ENCODE data around the gene CD2BP2. TPM values are rescaled to one million over a fixed set of nuclear protein-coding genes. Genes with fewer than 3 reads are reported as not detected.

CD2BP2 gene
- total RNA-seq, 1 donor from 2014 or later, result 85.2 TPM

- Mint-ChIP-seq H3K27me3 (ENCODE audit: low read depth) (no peaks in the 10 kb centered on the region), H3K4me3 (peak overlapping the region; percentile 89), H3K4me1 (peaks cover 48% of the 10 kb centered on the region), H3K36me3 (ENCODE audit: low read depth) (no peaks in the 10 kb centered on the region), H3K27ac (ENCODE audit: unreplicated experiment) (peak overlapping the region; percentile 89), H3K9me3 (no peaks in the 10 kb centered on the region)
- TF ChIP-seq CTCF (conservative IDR thresholded peaks at IDR 0.05), result peak; percentile 8
- DNase-seq (ENCODE audit: low read depth, low spot score), result no peak
Observed at GRCh38 chr16:30371248-30371816, 16.2 kb upstream of the CD2BP2 start.

GRCh38 chr16:30370456-30371247, 15.5 kb upstream of the CD2BP2 start, which contains the start of gene TBC1D10B:
Gene TBC1D10B, minus strand, starts transcription at chr16:30370494. Its CDS starts 311 bp downstream, at chr16:30370183.
- no peaks in the 10 kb centered on the region for H3K36me3 Mint-ChIP-seq (ENCODE audit: low read depth)
- peak within 1 kb of the TSS; percentile 93 for H3K4me3 Mint-ChIP-seq
- H3K4me1 Mint-ChIP-seq, result peaks cover 50% of the 10 kb centered on the region
- H3K27ac Mint-ChIP-seq (ENCODE audit: unreplicated experiment), result peak within 1 kb of the TSS; percentile 89
- H3K27me3 Mint-ChIP-seq (ENCODE audit: low read depth), result no peaks in the 10 kb centered on the region
- H3K9me3 Mint-ChIP-seq, result no peaks in the 10 kb centered on the region
- peak; percentile 46 for TF ChIP-seq CTCF (conservative IDR thresholded peaks at IDR 0.05)
- DNase-seq (ENCODE audit: low read depth, low spot score), result peak; percentile 97

GRCh38 chr16:30369938-30370455, 14.9 kb upstream of the CD2BP2 start:
- no peaks in the 10 kb centered on the region for H3K36me3 Mint-ChIP-seq (ENCODE audit: low read depth)
- H3K4me1 Mint-ChIP-seq, result peaks cover 55% of the 10 kb centered on the region
- no peak for DNase-seq (ENCODE audit: low read depth, low spot score)
- TF ChIP-seq CTCF (conservative IDR thresholded peaks at IDR 0.05), result peak; percentile 38
- H3K4me3 Mint-ChIP-seq, result peak overlapping the region; percentile 89
- no peaks in the 10 kb centered on the region for H3K9me3 Mint-ChIP-seq
- no peaks in the 10 kb centered on the region for H3K27me3 Mint-ChIP-seq (ENCODE audit: low read depth)
- H3K27ac Mint-ChIP-seq (ENCODE audit: unreplicated experiment), result no peak overlapping the region

- Mint-ChIP-seq H3K4me3 (peak overlapping the region; percentile 93), H3K27me3 (ENCODE audit: low read depth) (no peaks in the 10 kb centered on the region), H3K27ac (ENCODE audit: unreplicated experiment) (no peak overlapping the region), H3K9me3 (no peaks in the 10 kb centered on the region), H3K36me3 (ENCODE audit: low read depth) (no peaks in the 10 kb centered on the region), H3K4me1 (peaks cover 55% of the 10 kb centered on the region)
- TF ChIP-seq CTCF (conservative IDR thresholded peaks at IDR 0.05), result no peak
- DNase-seq (ENCODE audit: low read depth, low spot score), result peak; percentile 26
Observed at GRCh38 chr16:30369091-30369937, 14.2 kb upstream of the CD2BP2 start.

GRCh38 chr16:30368792-30369090, 13.6 kb upstream of the CD2BP2 start:
- H3K36me3 Mint-ChIP-seq (ENCODE audit: low read depth), result no peaks in the 10 kb centered on the region
- H3K27ac Mint-ChIP-seq (ENCODE audit: unreplicated experiment), result no peak overlapping the region
- H3K4me1 Mint-ChIP-seq, result peaks cover 55% of the 10 kb centered on the region
- peak overlapping the region; percentile 93 for H3K4me3 Mint-ChIP-seq
- no peak for TF ChIP-seq CTCF (conservative IDR thresholded peaks at IDR 0.05)
- H3K9me3 Mint-ChIP-seq, result no peaks in the 10 kb centered on the region
- H3K27me3 Mint-ChIP-seq (ENCODE audit: low read depth), result no peaks in the 10 kb centered on the region
- DNase-seq (ENCODE audit: low read depth, low spot score), result no peak
